Astrocyte (in vitro differentiated cells and primary cell): Measurements from ENCODE around the gene CDH19.

Experiments
- EZH2 ChIP-seq: IDR thresholded peaks from 2 replicates; pipeline ENCODE4 v1.6.1; 2012; ENCODE audit warnings: mild to moderate bottlenecking, low read length, inconsistent platforms; ENCODE audit not compliant: insufficient read depth
- TF ChIP-seq, protein P1 (sequence below): IDR thresholded peaks from 2 replicates; pipeline ENCODE4 v1.5.1; 2011; ENCODE audit warnings: low read depth, mild to moderate bottlenecking, inconsistent platforms, low read length, moderate library complexity; ENCODE audit not compliant: insufficient read depth

DNA sequence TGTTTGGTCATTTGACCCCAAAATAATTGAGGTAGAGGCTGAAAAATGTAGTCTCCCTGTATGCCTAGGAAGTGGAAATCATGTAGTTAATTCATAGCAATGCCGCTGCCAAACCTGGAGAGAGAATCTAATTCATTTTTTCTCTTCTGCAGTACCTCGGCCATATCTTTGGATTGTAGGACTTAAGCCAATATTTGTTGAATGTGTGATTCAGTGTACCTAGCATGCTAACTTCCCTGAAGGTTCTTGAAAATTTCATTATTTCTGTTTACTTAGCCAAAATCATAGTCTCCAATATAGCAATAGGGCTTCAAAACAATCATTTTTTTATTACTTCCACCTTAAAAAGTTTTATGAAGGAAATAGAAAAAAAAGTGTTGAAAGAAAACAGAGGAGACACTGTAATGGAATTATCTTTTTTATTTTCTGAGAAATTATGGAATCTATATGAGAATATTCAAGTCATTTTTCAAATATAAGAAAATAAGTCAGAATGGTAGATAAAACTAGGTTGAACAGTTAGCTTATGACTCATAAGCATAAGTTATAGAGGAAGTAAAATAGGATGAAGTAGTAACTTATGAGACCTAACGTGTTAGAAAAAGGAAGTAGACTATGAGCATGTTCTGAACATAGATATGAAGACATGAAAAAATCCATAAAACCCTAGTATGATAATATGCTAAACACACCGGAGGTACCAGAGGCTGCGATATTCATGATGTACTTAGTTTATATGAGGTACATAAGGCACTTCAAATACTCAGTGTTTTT is 35.2 kb upstream of the CDH19 start:
- TF ChIP-seq, protein P1, sequence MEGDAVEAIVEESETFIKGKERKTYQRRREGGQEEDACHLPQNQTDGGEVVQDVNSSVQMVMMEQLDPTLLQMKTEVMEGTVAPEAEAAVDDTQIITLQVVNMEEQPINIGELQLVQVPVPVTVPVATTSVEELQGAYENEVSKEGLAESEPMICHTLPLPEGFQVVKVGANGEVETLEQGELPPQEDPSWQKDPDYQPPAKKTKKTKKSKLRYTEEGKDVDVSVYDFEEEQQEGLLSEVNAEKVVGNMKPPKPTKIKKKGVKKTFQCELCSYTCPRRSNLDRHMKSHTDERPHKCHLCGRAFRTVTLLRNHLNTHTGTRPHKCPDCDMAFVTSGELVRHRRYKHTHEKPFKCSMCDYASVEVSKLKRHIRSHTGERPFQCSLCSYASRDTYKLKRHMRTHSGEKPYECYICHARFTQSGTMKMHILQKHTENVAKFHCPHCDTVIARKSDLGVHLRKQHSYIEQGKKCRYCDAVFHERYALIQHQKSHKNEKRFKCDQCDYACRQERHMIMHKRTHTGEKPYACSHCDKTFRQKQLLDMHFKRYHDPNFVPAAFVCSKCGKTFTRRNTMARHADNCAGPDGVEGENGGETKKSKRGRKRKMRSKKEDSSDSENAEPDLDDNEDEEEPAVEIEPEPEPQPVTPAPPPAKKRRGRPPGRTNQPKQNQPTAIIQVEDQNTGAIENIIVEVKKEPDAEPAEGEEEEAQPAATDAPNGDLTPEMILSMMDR = no peak
- no peak for TF ChIP-seq EZH2
